ENCODE data around the gene LRMDA. TPM values are rescaled to one million over a fixed set of nuclear protein-coding genes. Genes with fewer than 3 reads are reported as not detected.

Gene LRMDA
- total RNA-seq, 1 donor from 2014 or later = 22.3 TPM

DNA sequence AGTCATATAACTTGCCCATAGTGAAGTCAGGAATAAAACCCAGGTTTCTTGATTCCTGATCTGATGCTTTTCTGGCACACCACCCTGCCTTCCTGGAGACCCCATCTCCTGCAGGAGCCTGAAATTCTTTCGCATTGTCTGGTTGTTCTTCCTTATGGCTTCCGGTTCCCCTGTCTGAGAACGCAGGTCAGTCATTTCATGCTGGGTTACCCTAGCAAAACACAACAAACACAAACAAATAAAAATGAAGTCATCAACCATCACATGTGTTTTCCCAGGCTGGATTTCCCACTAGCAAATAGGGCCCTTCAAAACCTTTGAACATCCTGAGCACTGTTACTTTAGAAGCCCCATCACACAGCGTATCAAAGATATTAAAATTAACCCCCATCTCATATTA, 569.6 kb downstream of the LRMDA start:
- no peak for DNase-seq (ENCODE audit: missing footprints)
- intact Hi-C loops (cut with DNase I) = no loop called here
- ATAC-seq = no peak

DNA sequence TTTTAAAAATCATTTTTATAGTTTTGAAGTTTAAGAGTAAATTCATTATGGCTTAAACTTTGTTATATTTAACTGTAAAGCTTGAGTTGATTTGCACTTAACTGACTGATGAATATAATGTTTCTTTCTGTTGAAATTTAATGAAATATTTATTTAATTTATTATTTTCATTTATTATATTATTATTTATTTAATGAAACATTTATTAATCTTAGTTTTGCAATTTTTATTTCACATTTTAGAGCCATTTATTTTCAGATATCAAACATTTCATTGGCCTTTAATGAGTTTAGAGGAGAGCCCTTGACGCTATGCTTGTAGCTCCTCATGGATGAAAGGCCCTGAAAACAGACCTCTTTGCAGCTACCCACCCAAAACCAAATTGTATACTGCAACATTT, 570.0 kb downstream of the LRMDA start:
- DNase-seq (ENCODE audit: missing footprints) (no peak), ATAC-seq (no peak)
- intact Hi-C loops (cut with DNase I) = no loop called here

DNA sequence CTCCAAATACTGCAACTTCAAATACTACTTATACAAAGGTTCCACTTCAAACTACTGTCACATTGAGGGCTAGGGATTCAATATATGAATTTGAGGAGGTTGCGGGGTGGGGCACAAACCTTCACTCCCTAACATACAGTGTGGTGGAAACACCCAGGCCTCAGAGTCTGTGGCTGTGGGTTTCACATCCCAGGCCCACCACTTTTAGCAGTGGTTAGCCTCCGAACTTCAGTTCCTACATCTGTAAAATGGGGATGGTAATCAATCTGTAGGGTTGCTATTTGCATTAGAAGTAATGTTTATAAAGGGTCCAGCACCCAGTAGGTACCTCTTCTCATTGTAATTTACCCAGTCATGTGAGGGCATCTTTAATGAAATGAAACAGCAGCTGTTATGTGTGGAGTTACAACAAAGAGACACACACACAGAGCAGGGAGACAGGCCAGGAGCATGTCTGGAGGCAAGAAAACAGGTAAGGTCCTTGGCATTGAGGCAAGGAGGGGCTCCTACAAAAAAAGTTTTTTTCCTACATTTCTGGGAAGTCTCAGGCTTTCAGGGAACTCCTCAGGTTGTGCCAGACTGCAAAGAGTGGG, 570.9 kb downstream of the LRMDA start:
- no peak for DNase-seq (ENCODE audit: missing footprints)
- intact Hi-C loops (cut with DNase I) = no loop called here
- ATAC-seq = no peak

DNA sequence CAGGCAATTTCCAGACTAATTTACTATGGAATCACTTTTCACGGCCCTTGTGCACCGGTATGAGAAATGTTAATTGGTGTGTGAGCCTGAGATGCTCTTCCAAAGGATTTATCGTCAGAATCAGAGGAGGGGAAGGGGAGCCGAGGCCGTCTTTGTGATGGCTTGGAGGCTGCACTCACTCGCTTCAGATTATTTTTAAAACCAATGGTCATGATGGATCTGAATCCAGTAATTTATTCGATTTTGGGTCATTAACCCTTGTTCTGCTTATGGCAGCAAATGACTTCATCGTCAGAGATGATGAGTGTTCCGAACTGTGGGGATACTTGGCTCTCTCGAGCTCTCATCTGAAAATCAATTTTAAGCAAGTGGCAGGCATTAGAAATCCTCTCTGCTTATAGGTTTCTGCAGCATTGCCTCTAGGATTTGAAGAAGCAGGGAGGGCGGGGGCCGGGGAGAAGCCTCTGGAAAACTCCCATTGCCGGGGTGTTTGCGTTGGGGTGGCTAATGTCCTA, 576.3 kb downstream of the LRMDA start:
- intact Hi-C loops (cut with DNase I) = no loop called here
- ATAC-seq = no peak
- DNase-seq (ENCODE audit: missing footprints) = no peak

DNA sequence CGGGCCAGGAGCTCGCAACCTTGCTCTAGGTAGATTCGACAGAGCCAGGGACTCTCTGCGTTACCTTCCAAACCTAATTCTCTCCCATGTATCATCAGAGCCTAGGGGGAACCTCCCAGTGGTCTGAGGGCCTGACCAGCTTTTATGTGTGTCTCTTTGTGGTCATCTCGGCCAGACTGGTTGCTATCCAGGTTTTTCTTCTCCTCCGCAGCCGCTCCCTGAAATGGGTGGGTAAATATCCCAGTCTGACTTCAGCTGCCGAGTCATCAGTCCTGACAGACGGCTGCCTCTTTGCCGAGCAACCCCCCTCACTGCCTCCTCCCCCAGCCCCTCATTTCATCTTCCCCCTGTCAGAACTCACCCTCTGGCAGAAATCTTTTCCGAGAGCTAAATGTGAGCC, 578.1 kb downstream of the LRMDA start:
- no peak for ATAC-seq
- no peak for DNase-seq (ENCODE audit: missing footprints)
- intact Hi-C loops (cut with DNase I) = no loop called here

DNA sequence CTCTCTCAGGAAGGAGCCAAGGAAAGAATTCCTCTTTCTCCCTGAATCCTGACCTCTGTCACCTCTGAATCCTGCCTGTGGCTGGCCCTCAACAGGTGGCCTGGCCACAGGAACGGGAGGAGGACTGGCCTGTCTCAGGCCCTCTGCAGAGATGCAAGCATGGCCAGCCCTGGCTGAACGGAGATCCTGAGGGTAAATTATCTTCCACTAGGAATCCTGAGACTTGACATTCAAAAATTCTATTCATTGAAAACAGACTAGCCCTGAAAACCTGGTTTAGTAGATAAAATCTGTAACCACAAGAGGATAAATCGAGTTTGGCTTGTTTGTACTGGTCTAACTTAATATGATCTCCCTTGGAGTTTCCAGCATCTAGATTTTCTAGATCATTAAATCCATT, 579.3 kb downstream of the LRMDA start:
- no peak for DNase-seq (ENCODE audit: missing footprints)
- no peak for ATAC-seq
- intact Hi-C loops (cut with DNase I) = no loop called here

DNA sequence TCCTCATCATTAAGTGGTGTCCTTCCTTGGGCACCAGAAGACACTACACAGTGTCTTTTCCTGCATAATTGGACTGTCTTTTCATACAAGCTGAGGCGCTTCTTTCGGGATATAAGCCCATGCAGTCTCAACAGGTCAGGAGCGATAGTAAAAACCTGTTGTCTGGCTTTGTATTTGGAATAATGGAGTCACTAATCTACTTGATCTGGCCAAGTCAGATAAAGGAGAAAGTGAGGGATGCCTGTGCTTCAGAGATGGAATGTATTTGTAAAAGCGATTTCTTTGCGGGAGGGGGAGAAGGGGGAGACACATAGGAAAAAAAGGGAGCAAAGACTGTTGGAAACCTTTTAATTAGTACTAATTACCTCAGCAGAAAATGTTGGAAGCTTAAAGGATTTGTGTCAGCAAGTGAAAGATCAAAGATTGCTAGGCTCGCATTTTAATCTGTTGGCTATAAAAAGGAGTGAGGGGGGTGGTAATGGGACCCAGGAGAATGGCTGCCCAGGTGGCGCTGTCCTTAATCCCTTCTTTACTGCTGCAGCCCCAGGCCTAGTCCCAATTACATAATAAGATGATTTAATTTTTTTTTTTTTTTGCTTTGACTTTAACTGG, 581.4 kb downstream of the LRMDA start:
- DNase-seq (ENCODE audit: missing footprints) (no peak), ATAC-seq (no peak)
- intact Hi-C loops (cut with DNase I) = no loop called here

DNA sequence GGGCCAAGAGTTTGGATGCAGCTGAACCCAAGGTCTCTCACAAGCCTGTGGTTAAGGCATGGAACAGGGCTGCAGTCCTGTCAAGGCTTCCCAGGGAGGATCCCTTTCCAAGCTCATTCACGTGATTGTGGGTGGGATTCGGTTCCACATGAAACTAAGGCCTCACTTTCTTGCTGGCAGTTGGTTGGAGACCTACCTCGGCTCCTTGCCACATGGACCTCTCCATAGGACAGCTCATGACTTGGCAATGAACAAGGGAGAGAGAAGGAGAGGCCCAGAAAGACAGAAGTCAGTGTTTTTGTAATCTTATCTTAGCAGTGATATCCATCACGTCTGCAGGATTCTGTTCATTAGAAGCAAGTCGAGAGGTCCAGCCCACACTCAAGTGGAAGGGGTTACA, 583.8 kb downstream of the LRMDA start:
- intact Hi-C loops (cut with DNase I) = no loop called here
- ATAC-seq (no peak), DNase-seq (ENCODE audit: missing footprints) (no peak)

DNA sequence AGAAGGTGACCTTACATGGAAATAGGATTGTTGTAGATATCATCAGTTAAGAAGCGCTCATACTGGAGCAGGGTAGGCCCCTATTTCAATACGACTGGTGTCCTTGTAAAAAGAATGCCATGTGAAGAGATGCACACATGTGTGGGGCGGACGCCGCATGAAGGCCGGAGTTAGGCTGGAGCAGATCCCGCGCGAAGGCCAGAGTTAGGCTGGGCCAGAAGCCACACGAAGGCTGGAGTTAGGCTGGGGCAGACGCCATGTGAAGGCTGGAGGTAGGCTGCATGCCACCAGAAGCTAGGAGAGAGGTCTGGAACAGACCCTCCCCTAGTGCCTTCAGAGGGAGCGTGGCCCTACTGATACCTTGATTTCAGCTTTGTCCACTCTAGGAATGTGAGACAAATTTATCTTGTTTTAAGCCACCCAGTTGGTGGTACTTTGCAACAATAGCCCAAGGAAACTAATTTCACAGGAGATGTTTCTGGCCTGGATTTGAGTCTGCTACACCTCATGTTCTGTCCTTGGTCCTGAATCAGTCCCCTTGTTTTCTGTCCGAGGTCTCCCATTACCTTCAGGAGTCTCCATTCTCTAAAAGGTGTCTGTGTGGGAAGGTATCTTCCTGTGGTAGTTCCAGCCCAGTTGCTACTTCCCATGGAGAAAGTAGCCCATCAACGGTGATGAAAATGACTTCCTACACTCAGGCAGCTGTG, 585.8 kb downstream of the LRMDA start:
- intact Hi-C loops (cut with DNase I) = no loop called here
- ATAC-seq = no peak
- no peak for DNase-seq (ENCODE audit: missing footprints)

DNA sequence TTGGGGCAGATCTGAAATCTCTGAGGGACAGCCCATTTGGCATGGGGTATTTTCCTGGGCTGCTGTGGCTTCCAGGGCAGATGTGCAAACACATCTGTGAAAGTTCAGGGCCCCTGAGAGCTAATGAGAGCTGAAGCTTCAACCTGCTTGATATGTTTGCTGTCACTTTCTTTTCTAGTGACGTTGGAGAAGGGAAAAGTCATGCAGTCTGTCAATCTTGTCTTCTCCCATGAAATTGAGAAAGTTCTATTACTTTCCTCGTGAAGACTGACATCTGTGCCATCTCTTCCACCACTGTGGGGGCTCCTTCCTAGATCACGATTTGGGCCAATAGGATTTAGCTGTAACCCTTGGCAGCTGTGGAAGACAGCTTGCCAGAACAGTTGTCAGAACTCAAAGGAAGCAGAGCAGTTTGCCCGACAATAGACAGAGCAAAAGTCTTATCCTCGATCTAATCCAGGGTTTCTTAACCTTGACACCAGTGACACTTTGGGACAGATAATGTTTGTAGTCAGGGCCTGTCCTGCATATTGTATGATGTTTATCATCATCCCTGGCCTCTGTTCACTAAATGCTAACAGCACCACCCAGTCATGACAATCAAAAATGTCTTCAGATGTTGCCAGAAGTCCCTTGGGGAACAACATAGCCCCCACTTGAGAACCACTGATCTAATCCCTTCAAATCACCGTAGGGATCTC, 586.5 kb downstream of the LRMDA start:
- ATAC-seq (no peak), DNase-seq (ENCODE audit: missing footprints) (no peak)
- intact Hi-C loops (cut with DNase I) = no loop called here

DNA sequence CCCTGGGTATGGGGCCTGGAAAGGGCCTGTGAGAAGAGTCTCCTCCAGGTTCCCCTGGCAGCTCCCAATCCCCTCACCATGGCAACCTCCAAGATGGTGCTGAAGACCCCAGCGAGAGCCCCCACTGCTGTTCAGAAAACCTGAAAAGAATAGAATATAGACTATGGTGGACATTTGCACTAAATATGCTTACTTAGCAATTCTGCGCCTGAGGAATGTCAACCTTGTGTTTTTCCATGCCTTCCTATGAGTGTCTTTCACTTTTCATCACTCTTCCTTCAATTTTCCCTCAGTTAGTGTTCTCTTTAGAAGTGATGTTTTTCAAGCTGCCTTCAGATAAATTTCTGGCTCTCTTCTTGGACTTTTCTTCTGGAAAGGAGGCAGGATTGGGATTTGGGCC, 589.2 kb downstream of the LRMDA start:
- intact Hi-C loops (cut with DNase I) = no loop called here
- DNase-seq (ENCODE audit: missing footprints) = no peak
- no peak for ATAC-seq

DNA sequence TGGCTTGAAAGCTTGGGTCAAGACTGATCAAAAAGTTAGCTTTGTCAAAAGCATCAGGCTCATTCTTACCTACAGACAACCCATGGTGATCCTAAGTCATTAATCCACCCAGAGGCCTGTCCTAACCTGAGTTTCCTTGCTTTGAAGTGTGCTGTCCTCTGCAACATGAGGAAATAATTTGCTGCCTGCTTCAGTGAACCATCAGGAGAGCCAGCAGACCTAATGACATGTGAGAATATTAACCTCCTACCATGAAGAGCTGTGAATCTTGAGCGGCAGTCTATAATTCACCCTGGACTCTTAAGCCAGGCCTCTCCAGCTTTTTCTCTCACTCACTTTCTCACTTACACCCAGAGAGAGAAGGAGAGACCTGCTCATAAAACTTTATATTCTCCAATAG, 590.0 kb downstream of the LRMDA start:
- intact Hi-C loops (cut with DNase I) = no loop called here
- no peak for ATAC-seq
- no peak for DNase-seq (ENCODE audit: missing footprints)

DNA sequence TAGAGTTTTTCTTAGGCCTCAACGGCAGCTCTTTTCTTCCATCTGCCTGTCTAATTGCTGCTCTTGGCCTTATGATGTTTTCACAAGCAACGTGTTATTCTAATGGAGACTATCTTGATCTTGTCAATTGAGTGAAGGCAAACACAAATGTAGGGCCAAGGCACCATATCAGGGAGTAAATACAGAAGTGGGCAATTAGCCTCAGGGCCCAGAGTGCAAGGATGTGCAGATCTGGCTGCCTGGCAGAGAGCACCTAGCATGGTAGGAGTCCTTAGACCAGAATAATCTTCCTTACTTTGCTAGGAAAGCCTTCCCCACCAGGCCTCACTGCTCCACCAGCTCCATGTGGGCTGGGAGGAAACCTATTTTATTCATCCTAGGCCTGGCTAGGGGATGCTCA, 590.9 kb downstream of the LRMDA start:
- DNase-seq (ENCODE audit: missing footprints) (no peak), ATAC-seq (no peak)
- intact Hi-C loops (cut with DNase I) = no loop called here

DNA sequence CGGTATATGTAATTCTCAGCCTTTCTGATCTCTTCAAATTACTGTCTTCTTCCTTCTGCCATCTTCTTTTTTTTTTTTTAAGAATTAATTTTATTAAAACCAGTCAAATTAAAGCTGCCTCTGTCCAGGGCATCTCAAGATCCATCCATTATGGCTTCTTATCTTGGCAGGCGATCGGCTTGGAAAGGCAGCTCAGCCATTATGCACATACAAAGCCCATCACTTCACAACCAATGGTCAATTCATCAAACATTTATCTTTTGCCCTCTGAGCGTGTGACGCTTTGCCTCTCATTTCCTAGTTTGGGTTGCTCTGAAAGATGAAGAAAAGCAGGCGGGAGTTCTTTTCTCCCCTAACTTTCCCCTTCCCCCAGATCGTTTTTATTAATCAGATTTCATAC, 591.6 kb downstream of the LRMDA start:
- no peak for DNase-seq (ENCODE audit: missing footprints)
- intact Hi-C loops (cut with DNase I) = no loop called here
- ATAC-seq = no peak

DNA sequence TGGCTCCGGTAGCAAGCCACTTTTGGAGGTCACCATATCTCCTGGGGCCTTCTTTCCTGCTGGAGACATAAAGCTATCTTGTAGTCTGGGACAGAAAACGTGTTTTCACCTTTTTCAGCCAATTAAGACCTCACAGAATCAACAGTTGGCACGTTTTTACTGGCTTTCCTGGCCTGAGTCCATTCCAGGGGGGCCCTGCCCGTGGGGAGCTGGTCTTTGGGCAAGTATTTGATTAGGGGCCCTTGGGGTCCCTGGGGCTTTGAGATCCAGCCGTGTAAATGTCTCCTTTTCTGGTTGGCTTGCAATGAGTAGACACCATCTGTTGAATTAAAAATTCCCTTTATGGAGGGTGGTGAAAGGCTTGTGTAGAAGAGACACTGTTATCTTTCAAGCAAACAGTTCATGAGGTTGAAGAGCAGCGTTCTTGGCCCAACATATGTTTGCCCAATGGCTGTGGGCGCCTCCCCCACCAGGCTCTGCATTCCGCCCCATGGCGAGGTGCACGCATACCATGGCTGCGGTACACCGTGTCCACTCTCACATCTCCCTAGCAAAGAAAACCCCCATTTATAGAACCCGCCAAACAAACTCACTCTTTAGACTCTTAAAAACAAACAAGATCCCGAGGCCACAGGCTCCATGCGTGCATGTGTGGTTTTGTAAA, 593.2 kb downstream of the LRMDA start:
- ATAC-seq (no peak), DNase-seq (ENCODE audit: missing footprints) (no peak)
- intact Hi-C loops (cut with DNase I) = no loop called here

DNA sequence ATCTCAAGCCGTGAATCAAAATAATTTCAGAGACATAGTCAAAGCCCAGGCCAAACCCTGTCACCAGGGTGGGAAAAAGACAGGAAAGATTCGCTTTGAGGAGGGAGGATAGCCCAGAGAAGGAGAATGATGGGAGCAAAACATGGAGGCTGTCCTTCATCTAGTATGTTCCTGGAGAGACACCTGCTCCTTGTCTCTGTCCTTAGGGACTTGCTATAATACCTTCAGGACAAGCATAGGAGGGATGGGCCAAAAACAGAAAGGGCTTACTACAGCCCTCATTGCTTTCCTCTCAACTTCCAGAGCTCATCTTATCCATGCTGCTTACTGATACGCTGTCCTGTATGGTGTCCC, 593.7 kb downstream of the LRMDA start:
- no peak for ATAC-seq
- no peak for DNase-seq (ENCODE audit: missing footprints)
- intact Hi-C loops (cut with DNase I) = no loop called here

DNA sequence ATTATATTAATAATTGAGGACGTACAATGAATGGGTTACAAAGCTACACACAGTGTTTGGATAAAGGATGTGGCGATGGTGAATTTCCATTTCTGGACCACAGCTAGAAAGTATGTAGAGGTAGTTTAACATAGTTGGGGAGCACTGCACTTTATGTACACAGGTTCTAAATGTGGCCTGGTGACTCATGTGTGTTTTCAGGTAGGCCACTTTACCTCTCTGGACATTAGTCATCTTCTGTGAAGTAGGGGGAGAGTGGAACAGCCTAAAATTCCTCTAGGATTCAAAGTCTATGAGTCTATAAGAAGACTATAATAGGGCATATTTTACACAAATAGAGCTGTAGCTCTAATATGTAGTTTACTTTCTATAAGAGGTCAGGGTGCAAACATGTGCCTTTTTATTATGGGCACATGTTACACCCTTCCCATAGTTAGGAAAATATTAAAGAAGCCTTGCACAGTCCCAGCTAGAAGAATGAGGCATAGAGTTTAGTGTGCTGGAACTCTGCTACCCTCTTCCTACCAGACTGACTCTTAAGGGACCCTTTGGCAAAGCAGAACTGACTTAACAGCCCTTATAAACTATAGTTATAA, 594.9 kb downstream of the LRMDA start:
- no peak for ATAC-seq
- no peak for DNase-seq (ENCODE audit: missing footprints)
- intact Hi-C loops (cut with DNase I) = no loop called here

DNA sequence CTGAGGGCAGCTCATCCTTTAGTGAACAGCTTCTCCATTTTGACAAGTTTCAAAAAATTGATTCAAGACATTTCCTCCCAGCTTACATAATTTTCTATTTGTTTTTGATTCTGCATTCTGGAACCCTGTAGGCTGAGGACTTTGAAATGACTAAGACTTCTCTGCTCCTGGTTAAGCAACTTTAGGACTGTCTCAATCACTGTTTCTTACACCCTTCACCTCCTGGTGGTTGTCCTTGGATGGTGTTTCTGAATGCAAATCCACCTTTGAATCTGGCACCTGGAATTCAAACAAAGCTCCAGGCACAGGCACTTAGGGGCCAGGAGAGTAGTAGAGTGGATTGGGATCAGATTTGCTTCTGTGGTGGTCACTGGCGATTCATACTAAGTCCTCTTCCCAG, 595.5 kb downstream of the LRMDA start:
- DNase-seq (ENCODE audit: missing footprints) = no peak
- intact Hi-C loops (cut with DNase I) = no loop called here
- no peak for ATAC-seq

DNA sequence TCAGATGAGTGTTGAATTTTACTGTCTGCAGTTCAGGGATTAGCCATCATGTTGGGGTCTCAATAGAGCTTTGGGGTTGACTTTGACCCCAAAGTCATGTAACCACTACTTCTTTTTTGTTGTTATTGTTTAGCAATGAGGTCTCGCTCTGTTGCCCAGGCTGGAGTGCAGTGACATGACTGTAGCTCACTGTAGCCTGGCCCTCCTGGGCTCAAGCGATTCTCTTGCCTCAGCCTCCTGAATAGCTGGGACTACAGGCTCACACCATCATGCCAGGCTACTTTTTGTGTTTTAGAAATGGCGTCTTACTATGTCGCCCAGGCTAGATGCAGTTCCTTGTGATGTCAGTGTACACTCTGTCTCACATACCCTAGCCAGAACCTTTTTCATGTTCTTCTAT, 598.4 kb downstream of the LRMDA start:
- ATAC-seq = no peak
- intact Hi-C loops (cut with DNase I) = loop anchor here (10.0 kb wide), 1 partner anchor 115 kb away; no protein-coding TSS in a partner anchor
- no peak for DNase-seq (ENCODE audit: missing footprints)
